Panc1 (cell line): Measurements from ENCODE around the gene S1PR1. TPM values are rescaled to one million over a fixed set of nuclear protein-coding genes. Genes with fewer than 3 reads are reported as not detected.
A peak's percentile ranks its signal among the peaks of the same experiment; 100 is the strongest.

Source experiments
- ATAC-seq: fragments of 200-7000 bp; cut with Tn5 transposase; 2 replicates; pipeline ENCODE4 v1.9.1; 2020; ENCODE audit warnings: mild to moderate bottlenecking, moderate library complexity
- BruUV-seq: library from RNA; stranded (reverse); fragments of 400-500 nt; replicated peaks from 2 replicates; lab custom pipeline; 2021; lab: Mats Ljungman, UMichigan
- CTCF ChIA-PET: fragments of 300-600 bp; sonication (Branson Sonifier 250); formaldehyde crosslinking; loops from one replicate; lab custom pipeline; 2022; ENCODE audit warnings: antibody characterized with exemption; lab: Charles Lee
- POLR2A ChIA-PET: fragments of 300-600 bp; sonication (Branson Sonifier 250); formaldehyde crosslinking; loops from one replicate; lab custom pipeline; 2022; ENCODE audit warnings: antibody characterized with exemption; lab: Charles Lee
- DNase-seq: peaks from one replicate; pipeline ENCODE4 v3.0.0-alpha.2; 2010; ENCODE audit warnings: low read depth, low spot score
- H3K27ac ChIP-seq: 2 replicates; pipeline ENCODE4 v1.5.1; 2011; ENCODE audit warnings: mild to moderate bottlenecking, low read length, inconsistent platforms
- H3K27me3 ChIP-seq: fragments of 200-500 bp; sonication (Bioruptor generic); 2 replicates; pipeline ENCODE4 v1.6.0; 2014; ENCODE audit warnings: low read length, inconsistent platforms; ENCODE audit not compliant: control insufficient read depth, insufficient read depth
- H3K36me3 ChIP-seq: fragments of 200-500 bp; sonication (Bioruptor generic); 2 replicates; pipeline ENCODE4 v1.5.1; 2014; ENCODE audit warnings: inconsistent platforms, mild to moderate bottlenecking, low read length, moderate library complexity; ENCODE audit not compliant: control insufficient read depth, insufficient read depth
- H3K4me1 ChIP-seq: 2 replicates; pipeline ENCODE4 v1.5.1; 2011; ENCODE audit warnings: inconsistent platforms, mild to moderate bottlenecking, low read length, moderate library complexity; ENCODE audit not compliant: control insufficient read depth, insufficient read depth
- H3K4me3 ChIP-seq, 2 experiments: 2 replicates each; pipeline ENCODE4 v1.5.1; 2011 to 2012; ENCODE audit warnings: low read depth in 2 of 2, low read length in 2 of 2, mild to moderate bottlenecking in 2 of 2, inconsistent platforms in 1 of 2, moderate library complexity in 1 of 2
- H3K9me3 ChIP-seq: fragments of 200-500 bp; sonication (Bioruptor generic); 2 replicates; pipeline ENCODE4 v1.5.1; 2014; ENCODE audit warnings: low read depth, mild to moderate bottlenecking, inconsistent platforms, low read length, moderate library complexity; ENCODE audit not compliant: control insufficient read depth, insufficient read depth
- POLR2AphosphoS5 ChIP-seq: IDR thresholded peaks from 2 replicates; pipeline ENCODE4 v1.6.1; 2012; ENCODE audit warnings: mild to moderate bottlenecking, low read depth, low read length, moderate library complexity
- SIN3A ChIP-seq: IDR thresholded peaks from 2 replicates; pipeline ENCODE4 v1.6.1; 2012; ENCODE audit warnings: low read depth, mild to moderate bottlenecking, low read length, moderate library complexity, borderline replicate concordance; ENCODE audit not compliant: insufficient read depth
- TCF7L2 ChIP-seq: IDR thresholded peaks from 2 replicates; pipeline ENCODE4 v1.6.1; 2011; ENCODE audit warnings: mild to moderate bottlenecking, low read depth, low read length, inconsistent platforms
- in situ Hi-C: cut with HindIII; loops from 2 replicates; pipeline ENCODE4 v1.10.0; 2016; ENCODE audit warnings: low sequenced_read_pairs, low pct_unique_long_range_greater_than_20kb
- intact Hi-C: fragments of 100-400 bp; cut with micrococcal nuclease; formaldehyde crosslinking; loops from one replicate; pipeline ENCODE4 v1.10.0; 2022; ENCODE audit not compliant: unreplicated experiment
- total RNA-seq: library from RNA; stranded (reverse); gene quantifications from one replicate; pipeline ENCODE4 v1.2.1, GENCODE V29; 2021; ENCODE audit not compliant: unreplicated experiment
- TF ChIP-seq, protein P1 (sequence below): fragments of 450-650 bp; IDR thresholded peaks from 2 replicates; pipeline ENCODE4 v1.5.1; 2017; ENCODE audit warnings: mild to moderate bottlenecking
- TF ChIP-seq, protein P2 (sequence below), 2 experiments: IDR thresholded peaks; 2 replicates each; pipeline ENCODE4 v1.6.1; 2011 to 2012; ENCODE audit warnings: low read depth in 2 of 2, control low read depth in 1 of 2, low read length in 1 of 2, mild to moderate bottlenecking in 1 of 2, moderate library complexity in 1 of 2; ENCODE audit not compliant: insufficient read depth in 1 of 2

Gene S1PR1
- total RNA-seq, 1 experiment from 2014 or later, result 0.41 TPM

DNA sequence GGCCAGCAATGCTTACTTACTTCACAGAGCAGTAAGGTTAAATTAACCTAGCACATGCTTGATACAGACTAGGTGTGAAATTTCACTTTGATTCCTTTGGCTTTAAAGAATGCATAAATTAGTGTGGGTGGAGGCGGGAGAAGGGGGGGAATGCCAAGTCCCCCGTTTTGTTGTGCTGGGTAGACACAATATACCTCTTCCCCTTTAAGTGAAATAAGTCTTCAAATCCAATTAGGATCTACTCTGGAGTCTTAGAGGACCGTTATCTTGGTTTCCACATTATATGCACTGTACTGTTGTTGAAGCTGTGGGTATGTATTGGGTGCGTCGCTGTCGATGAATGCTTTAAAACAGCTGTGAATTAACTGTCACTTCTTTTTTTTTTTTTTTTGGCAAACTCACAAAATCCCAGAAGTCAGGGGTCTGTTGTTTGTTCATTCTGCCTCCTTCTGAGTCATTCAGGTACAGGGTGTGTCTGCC, 1.6 kb upstream of the S1PR1 start:
- TF ChIP-seq, protein P1, sequence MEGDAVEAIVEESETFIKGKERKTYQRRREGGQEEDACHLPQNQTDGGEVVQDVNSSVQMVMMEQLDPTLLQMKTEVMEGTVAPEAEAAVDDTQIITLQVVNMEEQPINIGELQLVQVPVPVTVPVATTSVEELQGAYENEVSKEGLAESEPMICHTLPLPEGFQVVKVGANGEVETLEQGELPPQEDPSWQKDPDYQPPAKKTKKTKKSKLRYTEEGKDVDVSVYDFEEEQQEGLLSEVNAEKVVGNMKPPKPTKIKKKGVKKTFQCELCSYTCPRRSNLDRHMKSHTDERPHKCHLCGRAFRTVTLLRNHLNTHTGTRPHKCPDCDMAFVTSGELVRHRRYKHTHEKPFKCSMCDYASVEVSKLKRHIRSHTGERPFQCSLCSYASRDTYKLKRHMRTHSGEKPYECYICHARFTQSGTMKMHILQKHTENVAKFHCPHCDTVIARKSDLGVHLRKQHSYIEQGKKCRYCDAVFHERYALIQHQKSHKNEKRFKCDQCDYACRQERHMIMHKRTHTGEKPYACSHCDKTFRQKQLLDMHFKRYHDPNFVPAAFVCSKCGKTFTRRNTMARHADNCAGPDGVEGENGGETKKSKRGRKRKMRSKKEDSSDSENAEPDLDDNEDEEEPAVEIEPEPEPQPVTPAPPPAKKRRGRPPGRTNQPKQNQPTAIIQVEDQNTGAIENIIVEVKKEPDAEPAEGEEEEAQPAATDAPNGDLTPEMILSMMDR, result no peak
- no peak for TF ChIP-seq POLR2AphosphoS5
- TF ChIP-seq, protein P2, sequence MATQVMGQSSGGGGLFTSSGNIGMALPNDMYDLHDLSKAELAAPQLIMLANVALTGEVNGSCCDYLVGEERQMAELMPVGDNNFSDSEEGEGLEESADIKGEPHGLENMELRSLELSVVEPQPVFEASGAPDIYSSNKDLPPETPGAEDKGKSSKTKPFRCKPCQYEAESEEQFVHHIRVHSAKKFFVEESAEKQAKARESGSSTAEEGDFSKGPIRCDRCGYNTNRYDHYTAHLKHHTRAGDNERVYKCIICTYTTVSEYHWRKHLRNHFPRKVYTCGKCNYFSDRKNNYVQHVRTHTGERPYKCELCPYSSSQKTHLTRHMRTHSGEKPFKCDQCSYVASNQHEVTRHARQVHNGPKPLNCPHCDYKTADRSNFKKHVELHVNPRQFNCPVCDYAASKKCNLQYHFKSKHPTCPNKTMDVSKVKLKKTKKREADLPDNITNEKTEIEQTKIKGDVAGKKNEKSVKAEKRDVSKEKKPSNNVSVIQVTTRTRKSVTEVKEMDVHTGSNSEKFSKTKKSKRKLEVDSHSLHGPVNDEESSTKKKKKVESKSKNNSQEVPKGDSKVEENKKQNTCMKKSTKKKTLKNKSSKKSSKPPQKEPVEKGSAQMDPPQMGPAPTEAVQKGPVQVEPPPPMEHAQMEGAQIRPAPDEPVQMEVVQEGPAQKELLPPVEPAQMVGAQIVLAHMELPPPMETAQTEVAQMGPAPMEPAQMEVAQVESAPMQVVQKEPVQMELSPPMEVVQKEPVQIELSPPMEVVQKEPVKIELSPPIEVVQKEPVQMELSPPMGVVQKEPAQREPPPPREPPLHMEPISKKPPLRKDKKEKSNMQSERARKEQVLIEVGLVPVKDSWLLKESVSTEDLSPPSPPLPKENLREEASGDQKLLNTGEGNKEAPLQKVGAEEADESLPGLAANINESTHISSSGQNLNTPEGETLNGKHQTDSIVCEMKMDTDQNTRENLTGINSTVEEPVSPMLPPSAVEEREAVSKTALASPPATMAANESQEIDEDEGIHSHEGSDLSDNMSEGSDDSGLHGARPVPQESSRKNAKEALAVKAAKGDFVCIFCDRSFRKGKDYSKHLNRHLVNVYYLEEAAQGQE (IDR thresholded peaks at IDR 0.05; ENCODE audit: insufficient read depth in 1 of 2, low read depth in 2 of 2, low read length in 1 of 2), result no peak
- TF ChIP-seq SIN3A, result no peak
- TF ChIP-seq TCF7L2, result no peak
- peaks cover 3% of the 10 kb centered on the region for H3K27me3 ChIP-seq
- DNase-seq (no peak), ATAC-seq (no peak)
- peak overlapping the region; percentile 45 to 62; a peak in 3 of 4 replicates for H3K4me3 ChIP-seq
- no peaks in the 10 kb centered on the region for H3K9me3 ChIP-seq
- no peaks in the 10 kb centered on the region for H3K36me3 ChIP-seq
- BruUV-seq, result no TSS peak
- intact Hi-C loops, result no loop called here
- ChIA-PET CTCF (no interaction called here), POLR2A (no interaction called here)
- in situ Hi-C loops, result no loop called here
- H3K4me1 ChIP-seq, result no peaks in the 10 kb centered on the region
- no peak overlapping the region for H3K27ac ChIP-seq

DNA sequence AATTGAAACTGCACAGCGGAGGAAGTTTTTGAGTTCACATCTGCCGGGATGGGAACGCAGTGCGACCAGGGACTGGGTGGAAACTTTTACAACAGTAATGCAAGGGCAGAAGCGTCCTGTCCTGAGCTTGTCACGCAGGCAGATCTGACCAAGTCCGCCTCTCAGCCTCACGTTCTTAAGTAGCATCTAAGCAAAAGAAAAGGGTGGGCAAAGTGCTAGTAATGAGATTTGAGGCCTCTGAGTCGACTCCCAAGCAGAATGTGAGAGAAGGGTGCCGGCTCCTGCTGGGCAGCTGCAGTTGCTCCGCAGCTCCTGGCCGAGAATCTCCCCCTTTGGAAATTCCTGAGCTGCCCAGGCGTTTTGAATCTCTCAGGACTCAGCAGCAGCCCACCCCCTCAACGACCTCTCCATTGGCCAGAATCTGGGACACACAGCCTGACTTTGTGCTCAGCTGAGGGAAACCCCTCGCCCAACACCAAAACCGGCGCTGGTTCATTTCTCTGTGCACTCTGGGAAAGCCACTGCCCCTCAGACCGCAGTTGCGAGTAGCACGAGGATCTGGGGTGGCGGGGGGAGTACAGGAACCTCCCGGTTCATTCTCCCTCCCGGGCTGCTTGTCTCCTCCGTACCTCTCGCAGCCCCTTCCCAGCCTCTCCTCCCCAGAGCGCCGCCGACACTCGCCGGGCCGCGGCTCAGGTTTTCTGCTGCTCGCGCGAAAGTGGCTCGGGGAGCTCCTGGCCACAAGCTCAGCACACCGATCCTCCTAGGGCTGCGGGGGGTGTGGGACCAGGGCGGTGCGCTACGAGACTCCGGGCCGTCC, 913 bp upstream of the S1PR1 start:
- no peak for TF ChIP-seq SIN3A
- TF ChIP-seq TCF7L2, result no peak
- TF ChIP-seq, protein P1, result no peak
- TF ChIP-seq, protein P2 (IDR thresholded peaks at IDR 0.05; ENCODE audit: insufficient read depth in 1 of 2, low read depth in 2 of 2, low read length in 1 of 2), result no peak
- no peak for TF ChIP-seq POLR2AphosphoS5
- Histone ChIP-seq H3K4me1 (no peaks in the 10 kb centered on the region), H3K4me3 (peak overlapping the region; percentile 45 to 62), H3K27me3 (peaks cover 3% of the 10 kb centered on the region), H3K36me3 (no peaks in the 10 kb centered on the region), H3K9me3 (no peaks in the 10 kb centered on the region), H3K27ac (no peak overlapping the region)
- BruUV-seq, result no TSS peak
- intact Hi-C loops (no loop called here), in situ Hi-C loops (no loop called here)
- CTCF ChIA-PET, result no interaction called here
- POLR2A ChIA-PET, result no interaction called here
- ATAC-seq (peak; percentile 61), DNase-seq (no peak)
